HG02678 (cell line): ENCODE data around the gene VASN.

Source experiments
- ATAC-seq: cut with Tn5 transposase; IDR thresholded peaks from one replicate; pipeline ENCODE4 v1.9.1; 2021; ENCODE audit warnings: mild to moderate bottlenecking, moderate library complexity; ENCODE audit not compliant: unreplicated experiment

Gene VASN

GRCh38 chr16:4419402-4419959 lies 47.8 kb downstream of the VASN start:
- no peak for ATAC-seq

DNA sequence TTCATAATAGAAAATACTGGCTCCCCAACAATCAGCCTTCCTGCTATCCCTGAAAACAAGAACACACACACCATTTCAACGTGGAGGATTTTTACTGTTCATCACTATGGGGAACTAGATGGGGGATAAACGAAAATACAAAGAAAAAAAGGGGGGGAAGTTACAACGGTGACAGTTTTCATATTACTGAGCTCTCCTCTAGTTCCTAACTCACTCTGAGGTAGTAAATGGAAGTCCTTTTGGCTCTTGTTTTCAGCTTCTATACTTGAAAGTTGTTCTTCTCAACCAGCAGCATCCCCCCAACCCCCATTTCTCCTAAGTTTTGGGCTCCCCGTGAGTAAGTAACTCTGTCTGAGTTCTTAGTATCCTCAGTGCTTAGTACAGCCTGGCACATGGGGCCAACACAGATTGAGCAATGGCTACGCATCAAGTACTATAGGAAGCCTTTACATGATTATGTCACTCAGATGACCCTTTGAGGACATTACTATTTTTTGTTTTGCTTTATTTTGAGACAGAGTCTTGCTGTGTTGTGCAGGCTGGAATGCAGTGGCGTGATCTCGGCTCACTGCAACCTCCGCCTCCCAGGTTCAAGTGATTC lies 49.0 kb downstream of the VASN start:
- ATAC-seq = no peak

DNA sequence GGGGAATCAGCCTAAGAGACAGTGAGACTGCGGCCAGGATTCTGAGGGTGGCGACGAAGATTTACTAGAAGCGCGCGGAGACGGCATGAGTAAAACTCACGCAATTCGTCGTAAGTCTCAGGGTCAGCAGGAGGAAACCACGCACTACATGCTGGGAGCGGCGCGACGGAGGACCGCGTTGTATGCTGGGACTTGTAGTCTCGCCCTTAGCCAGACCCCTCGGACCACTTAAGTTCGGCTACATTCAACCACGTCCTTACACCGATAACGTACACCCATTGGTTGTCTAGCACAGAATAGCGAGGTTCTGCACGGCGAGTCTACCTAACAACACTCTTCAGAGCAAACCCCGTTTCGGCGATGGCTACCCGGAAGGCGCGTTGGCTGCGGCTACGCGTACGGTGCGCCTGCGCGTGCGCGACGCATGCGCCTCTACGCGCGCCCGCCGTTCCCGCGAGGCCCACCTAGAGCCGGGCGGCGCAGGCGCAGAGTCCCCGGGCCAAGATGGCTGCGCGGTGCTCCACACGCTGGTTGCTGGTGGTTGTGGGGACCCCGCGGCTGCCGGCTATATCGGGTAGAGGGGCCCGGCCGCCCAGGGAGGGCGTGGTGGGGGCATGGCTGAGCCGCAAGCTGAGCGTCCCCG lies 53.9 kb downstream of the VASN start, which contains the start of gene DNAJA3:
Gene DNAJA3, plus strand, starts transcription at position 491 of the 643 bp plus-strand sequence. Its CDS starts 14 bp downstream, at position 505.
- peak; percentile 86 for ATAC-seq

DNA sequence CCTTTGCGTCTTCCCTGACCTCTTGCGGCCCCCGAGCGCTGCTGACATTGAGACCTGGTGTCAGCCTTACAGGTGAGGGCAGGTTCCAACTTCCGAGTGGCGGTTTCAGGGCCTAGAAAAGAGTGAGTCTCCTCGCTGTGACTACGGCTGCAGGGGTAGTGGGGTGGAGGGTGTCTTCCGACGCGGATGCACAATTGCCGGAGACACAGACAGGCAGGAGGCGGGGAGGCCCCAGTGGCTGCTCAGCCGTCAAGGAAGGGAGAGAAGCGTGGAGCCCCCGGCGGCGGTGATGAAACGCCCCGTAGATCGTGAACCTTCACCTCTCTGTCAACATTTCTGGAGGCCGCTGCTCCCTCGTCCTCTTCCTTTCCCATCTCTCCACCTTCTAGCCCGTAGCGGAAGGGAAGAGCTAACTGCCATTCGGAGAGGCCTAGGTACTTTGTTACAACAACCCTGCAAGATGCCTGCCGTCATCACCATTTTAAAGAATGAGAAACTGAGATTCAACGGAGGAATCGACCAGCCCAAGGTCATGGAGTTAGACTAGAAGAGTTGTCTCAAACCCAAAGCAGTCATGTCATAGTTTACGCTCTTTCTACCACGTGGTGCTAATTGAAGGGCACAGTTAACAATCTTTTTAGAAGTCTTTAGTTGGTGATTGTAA lies 54.5 kb downstream of the VASN start:
- ATAC-seq = peak; percentile 23

GRCh38 chr16:4426722-4427372 lies 55.2 kb downstream of the VASN start:
- ATAC-seq = no peak

DNA sequence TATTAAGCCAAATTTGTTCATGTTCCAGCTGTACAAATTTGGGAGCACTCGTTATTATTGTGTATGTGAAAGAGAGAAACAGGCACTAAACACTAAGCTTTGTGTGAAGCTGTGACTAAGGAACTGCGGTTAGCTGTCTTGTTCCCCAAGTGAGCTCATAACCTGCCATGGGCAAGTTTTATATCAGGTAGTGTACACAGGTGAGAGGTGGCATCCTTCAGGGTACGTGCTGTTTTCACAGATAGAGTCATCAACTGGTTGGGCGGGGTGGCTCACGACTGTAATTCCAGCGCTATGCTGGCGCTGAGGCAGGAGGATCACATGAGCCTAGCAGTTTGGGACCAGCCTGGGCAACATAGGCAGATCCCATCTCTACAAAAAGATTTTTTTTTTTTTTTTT lies 56.9 kb downstream of the VASN start:
- no peak for ATAC-seq

GRCh38 chr16:4431023-4431422 lies 59.4 kb downstream of the VASN start:
- no peak for ATAC-seq
